Right renal cortex interstitium (tissue), 3 donors: Measurements from ENCODE around the gene SLC5A4. TPM values are rescaled to one million over a fixed set of nuclear protein-coding genes. Genes with fewer than 3 reads are reported as not detected.

ENCODE experiments used
- DNase-seq, 3 donors: peaks; one replicate each; pipeline ENCODE4 v3.0.0-alpha.2; 2013; ENCODE audit warnings: low read depth in 3 of 3, low spot score in 2 of 3
- polyA plus RNA-seq, 3 donors: library from polyadenylated mRNA; unstranded; fragments of 120-200 nt; gene quantifications; one replicate each; pipeline ENCODE4 v1.2.1, GENCODE V29; 2013; ENCODE audit not compliant: insufficient read length in 3 of 3

The SLC5A4 gene
- polyA plus RNA-seq, 3 donors: 0.64 to 1.5 (median 1.0) TPM

DNA sequence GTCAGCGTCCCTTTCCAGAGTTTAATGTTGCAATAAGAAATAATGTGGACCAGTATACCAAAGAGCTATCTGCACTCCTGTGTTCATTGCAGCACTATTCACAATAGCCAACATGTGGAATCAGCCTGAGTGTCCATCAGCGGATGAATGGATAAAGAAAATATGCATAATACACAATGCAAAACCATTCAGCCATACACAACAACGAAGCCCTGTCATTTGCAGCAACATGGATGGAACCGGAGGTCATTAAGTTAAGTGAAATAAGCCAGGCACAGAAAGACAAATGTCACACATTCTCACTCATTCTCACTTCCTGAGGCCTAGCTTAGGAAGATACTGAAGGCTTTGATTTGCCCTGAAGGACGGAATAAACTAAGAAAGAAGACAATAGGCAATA, 22.1 kb downstream of the SLC5A4 start:
- DNase-seq: no peak

DNA sequence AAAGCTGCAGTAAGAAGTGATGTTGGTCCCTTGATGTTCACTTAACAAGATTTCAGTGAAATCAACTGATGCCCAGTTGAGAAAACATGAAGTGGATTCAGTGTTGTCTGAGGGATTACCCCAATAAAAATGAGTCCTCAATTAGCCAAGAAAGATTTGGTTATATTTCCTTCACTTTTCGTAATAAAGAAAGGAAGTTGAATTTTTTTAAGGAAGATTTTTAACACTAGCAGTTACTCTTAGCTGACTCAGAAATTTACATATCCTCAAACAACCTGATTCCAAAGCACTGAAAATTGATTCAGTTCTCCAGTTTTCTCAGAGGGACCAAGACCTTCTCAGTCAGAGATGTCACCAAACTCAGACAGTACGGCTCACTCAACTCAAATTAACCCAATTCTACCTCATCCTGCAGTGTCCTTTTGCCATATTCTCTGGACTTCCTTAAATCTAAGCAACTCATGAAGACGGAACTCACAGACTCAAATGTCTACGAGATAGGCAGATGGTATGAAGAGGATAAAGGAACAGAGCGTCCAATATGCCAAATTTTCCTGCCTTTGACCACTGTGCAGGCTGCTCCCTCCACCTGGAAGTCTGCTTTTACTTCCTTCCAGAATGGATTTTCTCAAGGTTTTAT, 22.8 kb downstream of the SLC5A4 start:
- no peak for DNase-seq

DNA sequence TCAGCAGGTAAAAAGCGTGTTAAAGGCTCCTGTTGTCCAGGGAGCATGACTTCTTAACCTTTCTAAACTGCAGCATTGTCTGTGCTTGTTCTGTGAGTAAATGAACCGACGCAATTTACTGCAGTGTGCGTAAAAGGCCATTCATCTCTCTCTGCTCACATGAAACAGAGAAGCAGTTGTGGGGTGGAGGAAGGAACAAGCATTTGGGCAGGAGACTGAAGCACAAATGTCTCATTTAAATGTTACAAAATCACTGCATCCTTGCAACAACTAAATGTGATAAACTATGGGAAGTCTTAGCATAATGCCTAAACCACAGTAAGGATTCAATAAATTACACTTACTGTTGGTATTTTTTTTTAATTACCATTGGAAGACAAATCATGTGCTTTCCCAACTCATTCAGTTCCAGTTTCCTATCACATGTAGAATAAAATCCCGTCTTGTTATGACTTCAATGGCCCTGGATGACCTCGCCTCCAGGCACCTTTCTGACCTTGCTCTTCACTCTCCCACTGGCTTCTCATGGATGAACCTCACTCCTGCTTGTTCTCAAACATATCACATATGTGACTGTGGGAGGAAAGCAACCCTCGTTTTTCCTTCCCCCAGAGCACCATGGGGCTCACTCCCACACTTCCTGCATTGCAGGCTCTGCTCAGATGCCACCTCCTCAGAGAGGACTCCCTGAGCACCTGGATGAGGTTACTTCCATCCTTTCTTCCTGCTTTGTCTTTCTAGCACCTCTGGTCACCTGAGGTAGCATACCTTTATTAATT, 28.6 kb downstream of the SLC5A4 start:
- DNase-seq: no peak

DNA sequence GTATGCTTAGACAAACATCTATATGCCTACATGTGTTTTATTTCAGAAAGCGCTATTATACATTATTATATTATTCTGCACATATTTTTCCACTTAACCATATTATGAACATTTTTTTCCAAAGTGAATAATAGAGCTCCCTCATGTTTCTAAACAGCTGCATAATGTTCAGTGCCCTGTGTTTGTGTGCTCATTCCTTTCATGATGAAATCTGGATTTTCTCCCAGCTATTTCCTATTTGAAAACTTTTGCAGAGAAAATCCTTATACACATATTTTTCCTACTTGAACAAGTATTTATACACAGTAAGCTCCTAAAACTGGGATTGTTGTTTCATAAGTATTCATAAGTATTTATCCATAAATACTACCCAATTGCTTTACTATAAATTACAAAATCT, 32.2 kb downstream of the SLC5A4 start:
- DNase-seq: no peak

DNA sequence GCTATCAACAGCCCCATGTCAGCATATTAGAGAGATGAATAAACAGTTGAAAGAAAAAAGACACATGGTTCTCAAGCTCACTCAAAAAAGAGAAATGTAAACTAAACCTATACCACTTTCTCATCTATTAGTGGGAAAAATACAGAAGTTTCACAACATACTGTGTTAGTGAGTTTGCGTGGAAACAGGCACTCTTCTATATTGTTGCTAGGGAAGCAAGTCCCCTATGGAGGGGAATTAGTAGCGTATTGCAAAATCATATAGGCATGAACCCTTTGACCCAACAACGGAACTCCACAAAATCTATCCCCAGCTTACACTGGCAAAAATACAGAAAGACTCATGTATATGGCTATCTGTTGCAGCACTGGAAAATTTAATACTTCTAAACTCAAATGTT, 36.1 kb downstream of the SLC5A4 start:
- no peak for DNase-seq

DNA sequence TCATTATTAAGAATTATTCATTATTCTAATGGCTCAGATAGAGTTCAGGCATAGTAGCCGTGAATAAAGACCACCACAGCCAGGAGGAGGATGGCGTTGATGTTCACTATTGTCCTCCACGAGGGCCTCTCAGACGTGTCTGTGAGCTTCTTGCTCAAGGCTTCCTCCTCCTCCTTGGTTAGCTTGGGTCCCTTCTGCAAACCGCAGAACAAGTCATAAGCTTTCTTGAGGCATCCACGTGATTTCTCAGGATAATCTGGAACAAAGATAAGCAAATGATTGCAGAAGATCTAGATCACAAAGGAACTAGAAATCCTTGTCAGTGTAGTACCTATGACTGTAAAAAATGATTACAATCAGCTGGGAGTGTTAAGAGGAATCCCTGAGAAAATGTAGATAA, 36.7 kb downstream of the SLC5A4 start:
- no peak for DNase-seq

DNA sequence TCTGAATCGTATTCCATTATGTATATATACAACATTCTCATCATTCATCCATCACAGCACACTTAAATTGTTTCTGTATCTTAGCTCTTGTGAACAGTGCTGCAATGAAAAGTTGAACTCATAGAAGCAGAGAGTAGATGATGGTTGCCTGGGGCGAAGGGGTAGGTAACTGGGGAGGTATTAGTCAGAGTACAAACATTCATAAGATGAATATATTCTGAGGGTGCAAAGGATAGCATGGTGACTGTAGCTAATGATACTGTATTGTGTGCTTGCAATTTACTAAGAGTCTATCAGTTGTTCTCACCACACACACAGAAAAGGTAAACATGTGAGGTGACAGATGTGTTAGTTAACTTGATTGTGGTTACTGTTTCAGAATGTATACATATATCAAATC, 37.7 kb downstream of the SLC5A4 start:
- no peak for DNase-seq

DNA sequence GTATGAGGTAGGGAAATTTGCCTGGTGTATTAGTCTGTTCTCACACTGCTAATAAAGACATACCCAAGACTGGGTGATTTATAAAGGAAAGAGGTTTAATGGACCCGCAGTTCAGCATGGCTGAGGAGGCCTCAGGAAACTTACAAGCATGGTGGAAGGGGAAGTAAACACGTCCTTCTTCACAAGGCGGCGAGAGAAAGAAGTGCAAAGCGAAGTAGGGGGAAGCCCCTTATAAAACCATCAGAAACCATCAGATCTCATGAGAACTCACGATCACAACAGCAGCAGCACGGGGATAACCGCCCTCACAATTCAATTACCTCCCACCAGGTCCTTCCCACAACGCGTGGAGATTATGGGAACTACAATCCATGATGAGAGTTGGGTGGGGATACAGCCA, 38.2 kb downstream of the SLC5A4 start:
- DNase-seq: no peak

DNA sequence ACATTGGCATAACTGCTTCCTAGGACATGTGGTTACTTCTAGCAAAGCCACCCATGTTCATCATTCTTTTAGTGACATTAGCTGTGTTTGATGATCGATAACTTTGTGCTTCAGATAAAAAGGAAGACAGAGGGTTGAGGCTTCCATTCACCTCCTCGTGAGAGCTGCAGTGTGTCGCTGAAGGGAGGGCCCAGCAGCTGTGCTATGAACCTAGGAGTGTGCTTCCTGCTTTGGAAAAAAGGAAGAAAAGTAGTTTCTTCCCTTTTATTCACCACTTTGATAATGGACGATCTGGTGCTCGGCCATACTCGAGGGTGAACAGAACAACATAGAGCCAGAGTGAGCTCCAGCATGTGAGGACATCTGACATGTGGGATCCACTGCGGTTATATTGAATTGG, 44.1 kb downstream of the SLC5A4 start:
- no peak for DNase-seq

DNA sequence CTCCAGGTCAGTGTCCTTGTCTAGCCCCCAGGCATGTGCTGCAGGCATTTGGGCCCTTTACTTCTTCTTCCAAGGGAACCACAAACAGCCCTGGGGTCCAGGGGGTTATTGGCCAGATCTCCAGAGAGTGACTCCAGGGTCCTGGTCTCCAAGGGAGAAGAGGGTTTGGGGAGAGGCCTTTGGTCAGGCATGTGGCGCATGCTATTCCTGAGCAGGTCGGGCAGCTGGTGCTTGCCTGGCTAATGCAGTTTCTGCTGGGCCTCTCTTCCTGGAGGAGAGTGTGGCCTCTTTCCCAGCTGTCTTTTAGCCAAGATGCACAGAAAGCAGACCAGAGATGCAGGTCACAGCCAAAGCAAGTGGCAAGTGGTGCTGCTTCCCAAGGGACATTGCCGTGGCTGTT, 46.5 kb downstream of the SLC5A4 start:
- DNase-seq: no peak

DNA sequence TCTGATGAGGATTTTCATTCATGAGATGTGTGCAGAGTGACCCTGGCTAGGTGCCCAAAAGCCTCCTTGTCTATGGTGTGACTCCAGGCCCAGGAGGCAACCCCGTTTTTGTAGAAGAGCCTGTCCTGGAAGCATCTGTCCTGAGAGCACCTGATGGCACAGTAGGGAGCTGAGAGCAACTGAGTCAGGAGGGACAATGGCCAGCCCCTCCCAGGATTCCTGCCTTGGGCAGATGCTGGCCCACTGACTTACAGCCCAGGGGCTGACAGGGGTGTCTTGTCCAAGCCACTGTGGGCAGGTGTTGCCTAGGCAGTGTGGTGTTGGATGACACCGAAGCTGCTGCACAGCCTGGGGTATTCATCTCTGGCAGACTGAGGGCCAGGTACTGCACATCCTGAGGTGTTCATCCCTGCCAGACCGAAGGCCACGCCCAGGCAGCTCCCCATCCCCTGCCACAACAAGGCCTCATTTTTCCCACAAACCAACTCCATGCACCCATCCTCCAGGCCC, 47.1 kb downstream of the SLC5A4 start:
- DNase-seq: no peak

DNA sequence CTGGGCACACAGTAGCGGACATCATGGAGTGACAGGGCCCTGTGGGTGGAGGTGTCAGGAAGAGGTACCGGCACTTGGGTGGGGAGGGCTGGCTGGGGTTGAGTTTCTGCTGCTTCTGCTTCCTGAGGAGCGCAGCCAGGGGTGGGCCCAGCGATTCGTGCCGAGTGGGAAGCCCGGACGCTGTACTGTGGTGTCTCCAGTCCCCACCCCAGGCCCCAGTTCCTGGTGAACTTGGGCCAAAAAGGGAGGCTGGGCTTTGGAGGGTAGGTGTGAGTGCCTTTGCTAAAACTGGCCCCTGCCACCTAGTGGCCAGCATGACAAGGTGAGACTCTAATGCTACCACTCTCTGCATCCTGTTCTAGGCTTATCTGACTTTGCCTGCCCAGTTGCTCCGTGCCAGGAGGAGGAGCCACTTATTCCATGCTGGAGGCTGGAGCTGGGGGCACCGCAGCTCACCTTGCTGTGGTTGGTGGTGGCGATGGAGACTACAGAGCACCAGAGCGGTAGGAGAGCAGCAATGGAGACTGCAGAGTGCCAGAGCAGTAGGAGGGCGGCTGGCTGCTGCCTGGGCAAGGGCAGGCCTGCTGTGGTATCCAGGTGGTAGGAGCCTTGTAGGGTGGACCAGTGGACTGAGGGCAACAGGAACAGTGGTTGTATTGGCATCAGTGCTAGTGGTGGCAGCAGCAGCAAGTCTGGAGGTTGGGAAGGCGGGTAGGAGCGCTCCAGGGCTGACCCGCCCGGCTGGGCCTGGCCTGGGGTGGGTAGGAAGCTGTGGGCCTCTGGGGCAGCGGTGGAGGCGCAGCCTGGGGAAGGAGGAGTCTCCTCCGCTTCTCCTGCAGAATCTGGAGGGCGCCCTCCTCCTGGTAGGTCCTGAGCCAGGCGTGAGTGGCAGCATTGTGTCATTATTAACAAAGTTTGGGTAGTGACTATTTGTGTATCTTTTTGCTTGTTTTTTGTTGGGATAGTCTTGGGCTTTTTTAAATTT, 48.1 kb downstream of the SLC5A4 start:
- DNase-seq: no peak

DNA sequence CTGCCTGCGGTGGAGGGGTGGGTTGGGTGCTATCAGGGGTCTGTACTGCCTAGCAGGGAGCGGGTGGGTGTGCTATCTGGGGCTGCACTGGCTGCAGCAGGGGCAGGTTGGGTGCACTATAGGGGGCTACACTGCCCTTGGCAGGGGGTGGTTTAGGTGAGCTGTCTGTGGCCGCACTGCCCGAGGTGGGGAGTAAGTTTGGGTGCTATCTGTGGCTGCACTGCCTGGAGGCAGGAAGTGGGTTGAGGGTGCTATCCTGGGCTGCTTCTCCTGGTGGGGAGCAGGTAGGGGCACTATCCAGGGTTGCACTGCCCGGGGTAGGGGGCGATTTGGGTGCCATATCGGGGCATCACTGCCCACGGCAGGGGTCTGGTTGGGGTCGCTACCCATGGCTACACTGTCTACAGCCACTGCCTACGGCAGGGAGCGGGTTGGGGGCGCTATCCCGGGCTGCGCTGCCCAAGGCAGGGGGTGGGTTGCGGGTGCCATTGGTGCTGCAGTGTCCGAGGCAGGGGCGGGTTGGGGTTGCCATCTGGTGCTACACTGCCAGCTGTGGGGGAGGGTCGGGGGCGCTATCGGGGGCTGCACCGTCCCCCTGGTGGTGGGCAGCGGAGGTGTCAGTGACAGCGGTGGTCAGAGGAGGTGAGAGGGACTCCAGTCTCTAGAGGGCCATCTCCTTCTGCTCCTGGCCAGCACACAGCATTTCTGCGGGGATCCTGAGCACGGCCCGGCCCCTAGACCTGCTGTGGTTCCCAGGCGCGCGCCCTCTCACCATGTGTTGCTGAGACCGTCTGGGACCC, 49.0 kb downstream of the SLC5A4 start:
- DNase-seq: no peak

DNA sequence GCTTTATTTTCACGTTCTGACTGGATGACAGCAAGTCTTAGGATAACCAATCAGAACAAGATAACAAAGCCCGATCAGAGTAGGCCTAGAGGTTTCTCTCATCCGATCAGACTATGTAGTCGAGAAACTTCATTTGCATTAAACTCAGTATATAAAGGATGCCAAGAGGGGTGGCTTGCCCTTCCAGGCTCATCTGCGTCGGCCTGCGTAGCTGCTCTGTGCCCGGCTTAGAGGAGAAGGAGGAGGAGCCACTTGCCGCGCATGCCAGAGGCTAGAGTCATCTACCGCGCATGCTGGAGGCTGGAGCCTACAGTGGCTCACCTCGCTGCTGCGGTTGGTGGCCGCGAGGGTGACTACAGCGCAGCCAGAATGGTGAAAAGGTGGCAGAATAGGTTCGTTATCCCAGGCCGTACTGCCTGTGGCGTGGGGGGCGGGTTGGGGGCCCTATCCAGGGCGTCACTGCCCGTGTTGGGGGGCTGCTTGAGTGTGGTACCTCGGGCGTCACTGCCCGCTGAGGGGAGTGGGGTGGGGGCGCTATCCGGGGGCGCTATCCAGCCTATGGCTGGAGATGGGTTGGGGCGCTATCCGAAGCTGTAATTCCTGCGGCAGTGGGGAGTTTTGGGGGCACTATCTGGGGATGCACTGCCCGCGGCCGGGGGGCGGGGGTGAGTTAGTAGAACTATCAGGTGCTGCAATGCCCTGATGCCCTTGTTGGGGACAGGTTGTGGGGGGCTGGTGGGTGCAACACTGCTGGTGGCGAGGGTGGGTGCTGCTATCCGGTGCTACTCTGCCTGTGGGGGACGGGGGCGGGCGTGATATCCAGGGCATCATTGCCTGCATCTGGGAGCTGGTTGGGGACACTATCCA, 50.1 kb downstream of the SLC5A4 start, which contains the start of gene RFPL2:
TSS of gene RFPL2 (minus strand) at position 218 of the 867 bp plus-strand sequence. CDS start 2,622 bp downstream, outside the sequence.
- no peak for DNase-seq

DNA sequence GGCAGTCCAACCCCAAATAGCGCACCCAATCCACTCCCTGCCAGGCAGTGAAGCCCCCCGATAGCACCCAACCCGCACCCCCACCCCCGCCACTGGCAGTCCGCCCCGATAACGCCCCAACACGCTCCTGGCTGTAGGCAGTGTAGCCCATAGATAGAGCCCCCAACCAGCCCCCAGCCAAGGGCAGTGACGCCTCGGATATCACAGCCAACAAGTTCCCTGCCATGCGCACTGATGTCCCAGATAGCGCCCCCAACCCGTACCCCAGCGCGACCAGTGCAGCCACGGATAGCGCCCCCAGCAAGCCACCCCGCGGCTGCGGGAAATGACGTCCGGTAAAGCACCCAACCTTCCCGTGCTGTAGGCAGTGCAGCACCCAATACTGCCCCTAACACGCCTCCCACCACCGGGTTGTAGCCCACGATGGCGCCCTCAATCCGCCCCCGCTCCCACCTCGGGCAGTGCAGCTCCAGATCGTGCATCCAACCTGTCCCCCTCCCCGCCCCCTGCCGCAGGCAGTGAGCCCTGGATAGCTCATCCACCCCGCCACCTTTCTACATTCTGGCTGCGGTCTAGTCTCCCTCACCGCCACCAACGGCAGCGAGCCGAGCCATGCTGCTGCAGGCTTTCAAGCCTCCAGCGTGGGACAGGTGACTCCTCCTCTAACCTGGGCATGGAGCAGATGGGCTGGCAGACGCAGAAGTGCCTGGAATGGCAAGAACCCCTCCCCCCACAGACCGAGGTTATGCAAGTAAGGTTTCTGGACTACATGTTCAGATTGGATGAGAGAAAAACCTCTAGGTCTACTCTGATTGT, 50.9 kb downstream of the SLC5A4 start:
- no peak for DNase-seq

DNA sequence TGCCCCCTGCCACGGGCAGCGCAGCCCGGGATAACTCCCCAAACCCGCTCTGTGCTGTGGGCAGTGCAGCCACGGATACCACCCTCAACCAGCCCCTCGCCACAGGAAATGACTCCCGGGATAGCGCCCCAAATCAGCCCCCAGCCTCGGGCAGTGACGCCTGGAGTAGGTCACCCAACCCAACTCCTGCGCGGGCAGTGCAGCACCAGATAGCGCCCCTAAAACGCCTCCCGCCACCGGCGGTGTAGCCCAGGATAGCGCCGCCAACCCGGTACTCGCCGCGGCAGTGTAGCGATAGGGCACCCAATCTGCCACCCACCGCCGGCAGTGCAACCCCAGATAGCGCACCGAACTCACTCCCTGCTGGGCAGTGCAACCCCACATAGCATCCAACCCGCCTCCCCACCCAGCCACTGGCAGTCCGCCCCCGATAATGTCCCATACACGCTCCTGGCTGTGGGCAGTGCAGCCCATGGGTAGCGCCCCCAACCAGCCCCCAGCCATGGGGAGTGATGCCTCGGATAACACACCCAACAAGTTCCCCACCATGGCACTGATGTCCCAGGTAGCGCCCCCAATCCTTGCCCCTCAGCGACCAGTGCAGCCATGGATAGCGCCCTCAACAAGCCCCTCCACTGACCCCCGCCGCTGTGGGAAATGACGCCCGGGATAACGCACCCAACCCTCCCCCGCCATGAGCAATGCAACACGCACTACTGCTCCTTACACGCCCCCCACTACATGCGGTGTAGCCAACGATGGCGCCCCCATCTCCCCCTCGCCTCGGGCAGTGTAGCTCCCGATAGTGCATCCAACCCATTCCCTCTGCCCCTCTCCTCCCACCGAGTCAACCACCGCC, 51.7 kb downstream of the SLC5A4 start:
- no peak for DNase-seq

DNA sequence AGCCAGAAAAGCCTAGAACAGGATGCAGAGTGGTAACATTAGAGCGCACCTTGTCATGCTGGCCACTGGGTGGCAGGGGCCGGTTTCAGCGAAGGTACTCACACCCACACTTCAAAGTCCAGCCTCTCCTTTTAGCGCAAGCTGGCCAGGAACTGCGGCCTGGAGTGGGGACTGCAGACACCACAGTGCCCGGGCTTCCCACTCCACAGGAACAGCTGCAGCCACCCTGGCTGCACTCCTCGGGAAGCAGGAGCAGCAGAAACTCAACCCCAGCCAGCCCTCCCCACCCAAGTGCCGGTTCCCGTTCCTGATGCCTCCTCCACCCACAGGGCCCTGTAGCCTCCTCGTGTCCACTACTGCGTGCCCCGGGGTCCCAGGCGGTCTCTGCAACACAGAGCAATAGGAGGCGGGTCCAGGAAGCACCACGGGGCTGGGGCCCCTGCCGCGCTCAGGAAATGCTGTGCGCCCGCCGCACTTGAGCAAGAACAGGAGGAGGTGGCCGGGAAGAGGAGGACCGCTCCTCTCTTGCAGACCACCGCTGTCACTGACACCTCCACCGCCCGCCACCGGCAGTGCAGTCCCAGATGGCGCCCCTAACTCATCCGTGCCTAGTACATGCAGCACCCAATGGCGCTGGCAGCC, 52.5 kb downstream of the SLC5A4 start:
- DNase-seq: no peak
